PC-3 (cell line): ENCODE data around the gene DIS3L.

Source experiments
- CTCF ChIP-seq: fragments of 300-600 bp; sonication (generic); conservative IDR thresholded peaks from 2 replicates; pipeline ENCODE4 v1.5.1; 2017; ENCODE audit warnings: antibody characterized with exemption, low read depth, mild to moderate bottlenecking, low read length
- EZH2 ChIP-seq: fragments of 300-600 bp; sonication (generic); IDR thresholded peaks from one replicate; pipeline ENCODE4 v1.6.1; 2017; ENCODE audit warnings: antibody characterized with exemption, mild to moderate bottlenecking, low read length; ENCODE audit not compliant: unreplicated experiment
- EZH2phosphoT487 ChIP-seq: fragments of 300-600 bp; sonication (generic); IDR thresholded peaks from 2 replicates; pipeline ENCODE4 v1.6.1; 2018; ENCODE audit warnings: mild to moderate bottlenecking, antibody characterized with exemption, low read length, borderline replicate concordance

GRCh38 chr15:66294932-66295235 lies 1.5 kb downstream of the DIS3L start:
- TF ChIP-seq CTCF, result no peak
- TF ChIP-seq EZH2phosphoT487, result no peak
- TF ChIP-seq EZH2, result no peak
